WTC11 (cell line): ENCODE results near the gene PLIN5. TPM values are rescaled to one million over a fixed set of nuclear protein-coding genes. Genes with fewer than 3 reads are reported as not detected.

Source experiments
- ATAC-seq: fragments of 200-7000 bp; cut with Tn5 transposase; 2 replicates; pipeline ENCODE4 v1.10.0; 2021; ENCODE audit warnings: mild to moderate bottlenecking, moderate library complexity
- CTCF ChIA-PET: fragments of 300-600 bp; sonication (Branson Sonifier 250); formaldehyde crosslinking; loops from one replicate; lab custom pipeline; 2021; ENCODE audit warnings: antibody characterized with exemption; lab: Charles Lee
- POLR2A ChIA-PET: fragments of 350-600 bp; sonication (Branson Sonifier 250); formaldehyde crosslinking; loops from one replicate; lab custom pipeline; 2021; ENCODE audit warnings: antibody characterized with exemption; lab: Charles Lee
- DNase-seq: peaks from one replicate; pipeline ENCODE4 v3.0.0; 2021; ENCODE audit warnings: low spot score
- H3K27ac Mint-ChIP-seq: 2 replicates; pipeline ENCODE4 v1.8.0; 2021; ENCODE audit warnings: mixed read lengths
- H3K27me3 Mint-ChIP-seq: 2 replicates; pipeline ENCODE4 v1.8.0; 2021; ENCODE audit warnings: low read depth, mild to moderate bottlenecking, moderate library complexity, mixed read lengths
- H3K36me3 Mint-ChIP-seq: 2 replicates; pipeline ENCODE4 v1.8.0; 2021; ENCODE audit warnings: mixed read lengths
- H3K4me1 Mint-ChIP-seq: 2 replicates; pipeline ENCODE4 v1.8.0; 2022; ENCODE audit warnings: mixed read lengths
- H3K4me3 Mint-ChIP-seq: 2 replicates; pipeline ENCODE4 v1.8.0; 2021; ENCODE audit warnings: mild to moderate bottlenecking, moderate library complexity, mixed read lengths
- H3K9me3 Mint-ChIP-seq: 2 replicates; pipeline ENCODE4 v1.8.0; 2021; ENCODE audit warnings: mixed read lengths
- ATF1 ChIP-seq: sonication (generic); formaldehyde crosslinking; IDR thresholded peaks from 2 replicates; pipeline ENCODE4 v1.8.1; 2023; ENCODE audit warnings: mild to moderate bottlenecking, moderate library complexity, missing genetic modification reagents
- ESRRA ChIP-seq: sonication (generic); formaldehyde crosslinking; IDR thresholded peaks from 2 replicates; pipeline ENCODE4 v1.8.1; 2022; ENCODE audit warnings: mild to moderate bottlenecking, missing genetic modification reagents, borderline replicate concordance
- FOXK1 ChIP-seq: sonication (generic); formaldehyde crosslinking; IDR thresholded peaks from 2 replicates; pipeline ENCODE4 v1.8.0; 2022; ENCODE audit warnings: mild to moderate bottlenecking, moderate library complexity, missing genetic modification reagents
- GTF2I ChIP-seq: fragments of 250-450 bp; sonication (Bioruptor Pico); conservative IDR thresholded peaks from 2 replicates; pipeline ENCODE4 v1.4.0; 2021; ENCODE audit warnings: mild to moderate bottlenecking
- MYBL2 ChIP-seq: sonication (generic); formaldehyde crosslinking; IDR thresholded peaks from 2 replicates; pipeline ENCODE4 v1.8.1; 2023; ENCODE audit warnings: mild to moderate bottlenecking, moderate library complexity, missing genetic modification reagents
- RELA ChIP-seq: sonication (generic); formaldehyde crosslinking; IDR thresholded peaks from 2 replicates; pipeline ENCODE4 v1.8.1; 2022; ENCODE audit warnings: missing genetic modification reagents, mild to moderate bottlenecking, borderline replicate concordance
- TEAD4 ChIP-seq: sonication (generic); formaldehyde crosslinking; IDR thresholded peaks from 2 replicates; pipeline ENCODE4 v1.8.0; 2022; ENCODE audit warnings: mild to moderate bottlenecking, missing genetic modification reagents
- ZNF317 ChIP-seq: sonication (generic); formaldehyde crosslinking; IDR thresholded peaks from 2 replicates; pipeline ENCODE4 v1.8.1; 2023; ENCODE audit warnings: low read depth, mild to moderate bottlenecking, moderate library complexity, missing genetic modification reagents, borderline replicate concordance
- ZNF396 ChIP-seq: fragments of 250-450 bp; sonication (Bioruptor Pico); IDR thresholded peaks from 2 replicates; pipeline ENCODE4 v1.8.0; 2021; ENCODE audit warnings: mild to moderate bottlenecking, moderate library complexity, borderline replicate concordance
- total RNA-seq: library from RNA; stranded (reverse); gene quantifications from 3 replicates; pipeline ENCODE4 v1.2.3, GENCODE V29; 2021
- TF ChIP-seq, protein P1 (sequence below): sonication (generic); formaldehyde crosslinking; IDR thresholded peaks from 2 replicates; pipeline ENCODE4 v1.8.0; 2022; ENCODE audit warnings: mild to moderate bottlenecking, missing genetic modification reagents
- TF ChIP-seq, protein P2 (sequence below): sonication (generic); formaldehyde crosslinking; IDR thresholded peaks from 2 replicates; pipeline ENCODE4 v1.8.1; 2022; ENCODE audit warnings: mild to moderate bottlenecking, missing genetic modification reagents, moderate library complexity, borderline replicate concordance
- TF ChIP-seq, protein P3 (sequence below): sonication (generic); formaldehyde crosslinking; IDR thresholded peaks from 2 replicates; pipeline ENCODE4 v1.8.0; 2022; ENCODE audit warnings: mild to moderate bottlenecking, missing genetic modification reagents
- TF ChIP-seq, protein P4 (sequence below): sonication (generic); formaldehyde crosslinking; IDR thresholded peaks from 2 replicates; pipeline ENCODE4 v1.8.0; 2022; ENCODE audit warnings: mild to moderate bottlenecking, missing genetic modification reagents
- TF ChIP-seq, protein P5 (sequence below): sonication (generic); formaldehyde crosslinking; IDR thresholded peaks from 2 replicates; pipeline ENCODE4 v1.8.1; 2022; ENCODE audit warnings: missing genetic modification reagents, borderline replicate concordance
- TF ChIP-seq, protein P6 (sequence below): sonication (generic); formaldehyde crosslinking; IDR thresholded peaks from 2 replicates; pipeline ENCODE4 v1.8.1; 2023; ENCODE audit warnings: mild to moderate bottlenecking, missing genetic modification reagents, borderline replicate concordance

Gene PLIN5
- total RNA-seq, 1 experiment from 2014 or later, result 3.9 TPM

DNA sequence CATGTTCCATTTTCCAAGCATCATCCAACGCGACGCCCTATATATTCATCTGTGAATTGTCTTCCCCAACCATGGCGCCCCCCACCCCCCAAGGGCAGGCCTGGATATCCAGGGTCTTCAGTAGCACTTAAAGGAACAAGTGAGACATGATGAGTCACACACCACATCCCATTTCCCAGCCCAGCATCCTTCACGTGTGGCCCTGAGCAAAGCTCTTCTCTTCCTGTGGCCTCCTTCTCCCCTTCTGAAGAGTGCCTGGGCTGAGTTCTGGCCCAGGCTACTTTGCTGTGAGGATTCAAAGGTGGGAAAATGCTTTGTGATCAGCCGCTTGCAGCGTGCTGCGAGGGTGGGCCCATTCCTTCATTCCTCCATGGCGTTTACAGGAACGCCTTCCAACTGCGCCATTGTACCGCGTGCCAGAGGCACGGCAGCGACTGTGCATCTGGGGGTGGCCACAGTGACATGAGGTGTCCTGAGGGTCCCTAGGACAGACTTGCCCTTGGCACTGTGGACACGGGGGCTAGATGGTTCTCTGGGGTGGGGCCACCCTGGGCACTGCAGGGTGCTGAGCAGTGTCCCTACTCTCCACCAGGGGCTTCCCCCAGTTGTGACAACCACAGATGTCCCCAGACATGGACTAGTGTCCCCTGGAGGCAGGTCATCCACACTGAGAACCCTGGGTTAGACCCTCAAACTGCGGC lies 28.4 kb downstream of the PLIN5 start (continued):
- TF ChIP-seq, protein P1, sequence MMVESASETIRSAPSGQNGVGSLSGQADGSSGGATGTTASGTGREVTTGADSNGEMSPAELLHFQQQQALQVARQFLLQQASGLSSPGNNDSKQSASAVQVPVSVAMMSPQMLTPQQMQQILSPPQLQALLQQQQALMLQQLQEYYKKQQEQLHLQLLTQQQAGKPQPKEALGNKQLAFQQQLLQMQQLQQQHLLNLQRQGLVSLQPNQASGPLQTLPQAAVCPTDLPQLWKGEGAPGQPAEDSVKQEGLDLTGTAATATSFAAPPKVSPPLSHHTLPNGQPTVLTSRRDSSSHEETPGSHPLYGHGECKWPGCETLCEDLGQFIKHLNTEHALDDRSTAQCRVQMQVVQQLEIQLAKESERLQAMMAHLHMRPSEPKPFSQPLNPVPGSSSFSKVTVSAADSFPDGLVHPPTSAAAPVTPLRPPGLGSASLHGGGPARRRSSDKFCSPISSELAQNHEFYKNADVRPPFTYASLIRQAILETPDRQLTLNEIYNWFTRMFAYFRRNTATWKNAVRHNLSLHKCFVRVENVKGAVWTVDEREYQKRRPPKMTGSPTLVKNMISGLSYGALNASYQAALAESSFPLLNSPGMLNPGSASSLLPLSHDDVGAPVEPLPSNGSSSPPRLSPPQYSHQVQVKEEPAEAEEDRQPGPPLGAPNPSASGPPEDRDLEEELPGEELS, result no peak
- TF ChIP-seq, protein P2, sequence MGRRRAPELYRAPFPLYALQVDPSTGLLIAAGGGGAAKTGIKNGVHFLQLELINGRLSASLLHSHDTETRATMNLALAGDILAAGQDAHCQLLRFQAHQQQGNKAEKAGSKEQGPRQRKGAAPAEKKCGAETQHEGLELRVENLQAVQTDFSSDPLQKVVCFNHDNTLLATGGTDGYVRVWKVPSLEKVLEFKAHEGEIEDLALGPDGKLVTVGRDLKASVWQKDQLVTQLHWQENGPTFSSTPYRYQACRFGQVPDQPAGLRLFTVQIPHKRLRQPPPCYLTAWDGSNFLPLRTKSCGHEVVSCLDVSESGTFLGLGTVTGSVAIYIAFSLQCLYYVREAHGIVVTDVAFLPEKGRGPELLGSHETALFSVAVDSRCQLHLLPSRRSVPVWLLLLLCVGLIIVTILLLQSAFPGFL (CRISPR knock-in tag), result no peak
- no peak for TF ChIP-seq FOXK1 (CRISPR knock-in tag)
- TF ChIP-seq, protein P3, sequence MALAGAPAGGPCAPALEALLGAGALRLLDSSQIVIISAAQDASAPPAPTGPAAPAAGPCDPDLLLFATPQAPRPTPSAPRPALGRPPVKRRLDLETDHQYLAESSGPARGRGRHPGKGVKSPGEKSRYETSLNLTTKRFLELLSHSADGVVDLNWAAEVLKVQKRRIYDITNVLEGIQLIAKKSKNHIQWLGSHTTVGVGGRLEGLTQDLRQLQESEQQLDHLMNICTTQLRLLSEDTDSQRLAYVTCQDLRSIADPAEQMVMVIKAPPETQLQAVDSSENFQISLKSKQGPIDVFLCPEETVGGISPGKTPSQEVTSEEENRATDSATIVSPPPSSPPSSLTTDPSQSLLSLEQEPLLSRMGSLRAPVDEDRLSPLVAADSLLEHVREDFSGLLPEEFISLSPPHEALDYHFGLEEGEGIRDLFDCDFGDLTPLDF, result no peak
- no peak for TF ChIP-seq ZNF396 (CRISPR knock-in tag)
- TF ChIP-seq, protein P4, sequence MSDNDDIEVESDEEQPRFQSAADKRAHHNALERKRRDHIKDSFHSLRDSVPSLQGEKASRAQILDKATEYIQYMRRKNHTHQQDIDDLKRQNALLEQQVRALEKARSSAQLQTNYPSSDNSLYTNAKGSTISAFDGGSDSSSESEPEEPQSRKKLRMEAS (CRISPR knock-in tag), result no peak
- TF ChIP-seq, protein P5, sequence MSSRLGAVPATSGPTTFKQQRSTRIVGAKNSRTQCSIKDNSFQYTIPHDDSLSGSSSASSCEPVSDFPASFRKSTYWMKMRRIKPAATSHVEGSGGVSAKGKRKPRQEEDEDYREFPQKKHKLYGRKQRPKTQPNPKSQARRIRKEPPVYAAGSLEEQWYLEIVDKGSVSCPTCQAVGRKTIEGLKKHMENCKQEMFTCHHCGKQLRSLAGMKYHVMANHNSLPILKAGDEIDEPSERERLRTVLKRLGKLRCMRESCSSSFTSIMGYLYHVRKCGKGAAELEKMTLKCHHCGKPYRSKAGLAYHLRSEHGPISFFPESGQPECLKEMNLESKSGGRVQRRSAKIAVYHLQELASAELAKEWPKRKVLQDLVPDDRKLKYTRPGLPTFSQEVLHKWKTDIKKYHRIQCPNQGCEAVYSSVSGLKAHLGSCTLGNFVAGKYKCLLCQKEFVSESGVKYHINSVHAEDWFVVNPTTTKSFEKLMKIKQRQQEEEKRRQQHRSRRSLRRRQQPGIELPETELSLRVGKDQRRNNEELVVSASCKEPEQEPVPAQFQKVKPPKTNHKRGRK, result no peak
- TF ChIP-seq ATF1 (CRISPR knock-in tag), result no peak
- no peak for TF ChIP-seq ZNF317 (CRISPR knock-in tag)

DNA sequence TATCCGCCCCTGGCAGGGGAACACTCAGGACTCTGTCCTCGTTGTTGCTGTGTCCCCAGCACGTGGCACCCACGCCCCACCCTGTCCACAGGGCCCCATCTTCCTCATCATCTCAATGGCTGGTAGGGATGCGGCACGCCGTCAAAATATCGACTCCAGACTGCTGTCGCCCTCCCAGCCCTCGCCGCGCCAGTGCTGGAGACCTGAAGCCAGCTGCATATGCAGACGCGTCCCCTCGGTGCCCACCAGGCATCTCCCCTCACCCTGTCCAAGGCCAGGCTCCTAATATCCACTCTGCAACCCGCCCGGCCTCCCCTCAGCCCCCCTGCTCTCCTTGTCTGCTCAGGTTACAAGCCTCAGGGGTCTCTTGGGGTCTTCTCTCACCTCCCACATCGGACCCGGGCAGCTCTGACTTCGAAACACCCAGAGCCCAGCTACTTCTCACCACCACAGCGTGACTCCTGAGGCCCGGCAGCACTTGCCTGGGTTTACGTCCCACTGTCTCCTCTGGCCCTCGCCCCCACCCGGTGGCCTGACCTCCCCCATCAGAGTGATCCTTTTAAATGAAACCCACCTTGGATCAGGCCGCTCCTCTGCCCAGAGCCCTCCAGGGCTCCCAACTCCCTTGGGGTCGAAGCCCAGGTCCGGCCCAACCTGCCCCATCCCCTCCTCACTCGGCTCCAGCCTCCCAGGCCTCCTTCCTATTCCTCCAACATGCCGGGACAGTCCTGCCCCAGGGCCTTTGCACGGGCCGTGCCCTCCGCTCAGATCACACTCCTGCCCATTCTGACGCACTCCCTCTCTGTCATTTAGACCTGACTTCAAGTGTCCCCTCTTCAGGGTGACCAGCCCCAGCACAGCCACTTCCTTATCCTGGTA lies 29.2 kb downstream of the PLIN5 start:
- Mint-ChIP-seq H3K36me3 (peaks cover 13% of the 10 kb centered on the region), H3K4me1 (no peaks in the 10 kb centered on the region), H3K27me3 (peaks cover 37% of the 10 kb centered on the region), H3K4me3 (no peak overlapping the region), H3K9me3 (no peaks in the 10 kb centered on the region), H3K27ac (no peak overlapping the region)
- ATAC-seq (no peak), DNase-seq (no peak)
- POLR2A ChIA-PET, result interaction anchor here (0.5 kb wide), 1 partner anchor 197 kb away, joined by 3 read pairs; no protein-coding TSS in a partner anchor
- TF ChIP-seq GTF2I (CRISPR knock-in tag) (0 out of 2 replicates have a peak, but pooled peaks have one; percentile 52), TEAD4 (CRISPR knock-in tag) (no peak), MYBL2 (CRISPR knock-in tag) (no peak)
- TF ChIP-seq, all 79 proteins: peak for 1
- CTCF ChIA-PET, result interaction anchor here (0.5 kb wide), 1 partner anchor 240 kb away, joined by 3 read pairs; no protein-coding TSS in a partner anchor

DNA sequence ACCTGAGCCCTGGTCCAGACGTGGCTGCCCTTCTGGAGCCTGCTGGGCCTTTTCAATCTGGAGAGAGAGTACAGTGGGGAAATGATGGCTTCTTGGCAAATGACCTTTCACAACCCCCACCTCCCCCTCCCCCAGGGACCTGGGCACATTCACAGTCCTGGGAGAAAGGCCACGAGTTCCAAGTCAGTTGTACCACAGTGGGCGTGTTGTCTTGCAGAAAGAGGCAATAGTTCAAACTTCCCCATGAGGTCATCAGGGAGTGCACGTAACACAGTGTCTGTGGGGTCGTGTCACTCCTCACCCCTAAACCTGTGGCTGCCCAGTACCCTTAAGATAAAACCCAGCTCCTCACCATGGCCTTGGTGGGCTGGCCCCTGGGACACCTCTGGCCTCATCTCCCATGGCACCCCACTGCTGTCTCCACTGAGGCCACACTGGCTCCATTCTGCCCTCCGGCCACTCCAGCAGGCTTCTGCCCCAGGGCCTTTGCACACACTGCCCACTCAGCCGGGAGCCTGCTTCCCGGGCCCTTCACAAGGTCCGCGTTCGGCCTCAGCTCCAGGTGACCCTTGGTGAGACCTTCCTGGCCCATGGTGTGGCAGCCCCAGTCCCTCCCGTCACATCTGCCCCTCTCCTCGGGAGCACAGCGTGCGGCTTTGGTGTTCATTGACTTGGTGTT lies 30.0 kb downstream of the PLIN5 start:
- ChIA-PET POLR2A (interaction anchor here (0.5 to 1.0 kb wide), 2 partner anchors 59 to 64 kb away, joined by 3 to 4 read pairs; no protein-coding TSS in a partner anchor), CTCF (interaction anchor here (6.7 kb wide), 1 partner anchor 19 kb away, joined by 38 read pairs; no protein-coding TSS in a partner anchor)
- H3K4me1 Mint-ChIP-seq, result no peaks in the 10 kb centered on the region
- peaks cover 15% of the 10 kb centered on the region for H3K36me3 Mint-ChIP-seq
- H3K27ac Mint-ChIP-seq, result no peak overlapping the region
- H3K4me3 Mint-ChIP-seq, result no peak overlapping the region
- H3K9me3 Mint-ChIP-seq, result no peaks in the 10 kb centered on the region
- ATAC-seq, result no peak
- DNase-seq, result no peak
- peaks cover 30% of the 10 kb centered on the region for H3K27me3 Mint-ChIP-seq
- TF ChIP-seq RELA (CRISPR knock-in tag), result no peak
- TF ChIP-seq, protein P1, result no peak
- no peak for TF ChIP-seq ESRRA (CRISPR knock-in tag)
- TF ChIP-seq, protein P6, sequence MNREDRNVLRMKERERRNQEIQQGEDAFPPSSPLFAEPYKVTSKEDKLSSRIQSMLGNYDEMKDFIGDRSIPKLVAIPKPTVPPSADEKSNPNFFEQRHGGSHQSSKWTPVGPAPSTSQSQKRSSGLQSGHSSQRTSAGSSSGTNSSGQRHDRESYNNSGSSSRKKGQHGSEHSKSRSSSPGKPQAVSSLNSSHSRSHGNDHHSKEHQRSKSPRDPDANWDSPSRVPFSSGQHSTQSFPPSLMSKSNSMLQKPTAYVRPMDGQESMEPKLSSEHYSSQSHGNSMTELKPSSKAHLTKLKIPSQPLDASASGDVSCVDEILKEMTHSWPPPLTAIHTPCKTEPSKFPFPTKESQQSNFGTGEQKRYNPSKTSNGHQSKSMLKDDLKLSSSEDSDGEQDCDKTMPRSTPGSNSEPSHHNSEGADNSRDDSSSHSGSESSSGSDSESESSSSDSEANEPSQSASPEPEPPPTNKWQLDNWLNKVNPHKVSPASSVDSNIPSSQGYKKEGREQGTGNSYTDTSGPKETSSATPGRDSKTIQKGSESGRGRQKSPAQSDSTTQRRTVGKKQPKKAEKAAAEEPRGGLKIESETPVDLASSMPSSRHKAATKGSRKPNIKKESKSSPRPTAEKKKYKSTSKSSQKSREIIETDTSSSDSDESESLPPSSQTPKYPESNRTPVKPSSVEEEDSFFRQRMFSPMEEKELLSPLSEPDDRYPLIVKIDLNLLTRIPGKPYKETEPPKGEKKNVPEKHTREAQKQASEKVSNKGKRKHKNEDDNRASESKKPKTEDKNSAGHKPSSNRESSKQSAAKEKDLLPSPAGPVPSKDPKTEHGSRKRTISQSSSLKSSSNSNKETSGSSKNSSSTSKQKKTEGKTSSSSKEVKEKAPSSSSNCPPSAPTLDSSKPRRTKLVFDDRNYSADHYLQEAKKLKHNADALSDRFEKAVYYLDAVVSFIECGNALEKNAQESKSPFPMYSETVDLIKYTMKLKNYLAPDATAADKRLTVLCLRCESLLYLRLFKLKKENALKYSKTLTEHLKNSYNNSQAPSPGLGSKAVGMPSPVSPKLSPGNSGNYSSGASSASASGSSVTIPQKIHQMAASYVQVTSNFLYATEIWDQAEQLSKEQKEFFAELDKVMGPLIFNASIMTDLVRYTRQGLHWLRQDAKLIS (CRISPR knock-in tag), result no peak
- TF ChIP-seq ZNF317 (CRISPR knock-in tag), result no peak
